GM18873 (cell line): ENCODE data around the gene CD28.
"Not testable (repeated sequence)": the region's sequence is repeated elsewhere in the genome, so short reads cannot be mapped to it uniquely, and the experiment has no call there.

ENCODE experiments used
- ATAC-seq: cut with Tn5 transposase; IDR thresholded peaks from one replicate; pipeline ENCODE4 v1.9.1; 2021; ENCODE audit warnings: mild to moderate bottlenecking, moderate library complexity, moderate number of reproducible peaks; ENCODE audit not compliant: unreplicated experiment, low FRiP score

CD28 gene

DNA sequence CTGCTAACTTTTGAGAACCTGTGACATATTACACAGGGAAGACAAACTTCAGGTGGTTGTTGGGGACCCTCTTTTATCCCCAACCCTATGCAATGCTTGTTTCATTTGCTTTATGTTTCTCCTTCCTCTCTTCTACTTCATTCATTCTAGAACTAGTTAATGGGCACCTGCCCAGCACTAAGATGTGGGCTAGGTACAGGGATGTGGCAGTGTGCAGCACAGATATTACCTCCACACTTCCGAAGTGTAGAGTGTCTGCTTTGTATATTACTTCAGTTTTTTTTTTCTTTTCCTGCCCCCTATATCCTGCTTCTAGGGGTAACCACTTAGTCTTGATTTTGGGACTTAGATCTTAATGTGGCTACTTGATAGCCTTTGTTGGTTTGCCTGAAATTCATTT is 35.1 kb downstream of the CD28 start:
- ATAC-seq: no peak

GRCh38 chr2:203743441-203743981 is 37.1 kb downstream of the CD28 start:
- no peak for ATAC-seq

GRCh38 chr2:203744091-203744490 is 37.7 kb downstream of the CD28 start:
- no peak for ATAC-seq

GRCh38 chr2:203745267-203745666 is 38.8 kb downstream of the CD28 start:
- ATAC-seq: no peak

DNA sequence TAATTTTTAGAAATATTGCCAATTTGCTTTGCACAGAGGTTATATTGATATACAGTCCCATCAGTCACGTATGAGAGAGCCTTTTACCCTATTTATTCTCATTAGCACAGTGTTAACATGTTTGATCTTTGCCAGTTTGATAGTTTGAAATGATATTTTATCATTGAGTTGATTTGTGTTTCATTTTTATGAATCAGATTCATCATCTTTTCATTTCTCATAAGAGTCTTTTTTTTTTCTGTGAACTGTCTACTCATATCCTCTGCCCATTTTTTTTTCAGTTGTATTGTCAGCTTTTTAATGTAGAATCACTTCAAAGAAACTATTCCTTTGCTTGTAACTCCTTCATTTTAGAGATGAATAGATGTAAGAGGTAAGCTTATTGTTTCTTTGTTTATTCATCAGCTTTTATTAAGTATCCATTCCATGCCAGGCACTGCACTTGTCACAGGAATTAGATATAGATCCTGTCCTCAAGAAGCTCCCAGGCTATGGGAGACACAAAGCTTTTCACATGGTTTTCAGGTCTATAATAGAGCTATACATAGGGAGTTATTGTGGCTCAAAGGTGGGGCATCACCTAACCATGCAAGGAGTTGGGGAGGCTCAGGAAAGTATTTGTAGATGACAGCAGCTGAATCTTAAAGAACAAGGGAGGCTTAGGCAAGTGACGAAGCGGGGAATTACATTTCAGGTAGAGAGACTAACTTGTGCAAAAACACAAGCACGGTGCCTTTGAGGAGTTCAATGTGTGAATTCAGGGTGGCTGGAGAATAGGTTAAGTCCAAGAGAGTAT is 42.1 kb downstream of the CD28 start:
- no peak for ATAC-seq

DNA sequence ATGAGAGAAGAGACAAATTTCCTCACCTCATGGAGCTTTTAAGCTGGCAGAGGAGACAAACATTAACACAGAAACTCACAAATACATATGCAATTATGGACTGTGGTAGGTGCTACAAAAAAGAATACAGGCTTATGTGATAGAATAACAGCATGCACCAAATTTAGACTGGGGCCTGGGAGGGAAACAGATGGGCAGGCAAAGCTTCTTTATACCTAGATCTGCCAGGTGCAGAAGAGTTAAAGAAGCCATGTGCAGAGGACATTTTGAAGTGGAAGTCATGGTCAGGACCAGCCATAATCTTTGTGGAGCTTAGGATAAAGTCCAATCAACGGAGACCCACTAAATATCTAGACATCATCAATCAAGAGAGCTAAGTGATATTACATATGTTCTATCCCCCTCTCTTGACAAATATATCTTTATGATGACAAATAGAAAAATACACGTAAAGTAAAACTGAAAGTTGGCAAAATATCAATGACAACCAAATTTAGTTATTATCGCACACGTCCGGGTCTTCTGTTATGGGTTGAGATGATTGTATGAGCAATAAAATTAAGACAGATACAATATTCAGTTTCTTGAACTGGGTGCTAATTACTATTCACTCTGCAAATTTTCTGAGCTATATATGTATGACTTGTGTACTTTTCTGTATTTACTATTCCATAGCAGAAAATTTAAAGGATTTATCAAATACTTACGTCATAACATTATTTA is 44.1 kb downstream of the CD28 start:
- ATAC-seq: no peak

GRCh38 chr2:203751685-203752271 is 45.3 kb downstream of the CD28 start:
- no peak for ATAC-seq

DNA sequence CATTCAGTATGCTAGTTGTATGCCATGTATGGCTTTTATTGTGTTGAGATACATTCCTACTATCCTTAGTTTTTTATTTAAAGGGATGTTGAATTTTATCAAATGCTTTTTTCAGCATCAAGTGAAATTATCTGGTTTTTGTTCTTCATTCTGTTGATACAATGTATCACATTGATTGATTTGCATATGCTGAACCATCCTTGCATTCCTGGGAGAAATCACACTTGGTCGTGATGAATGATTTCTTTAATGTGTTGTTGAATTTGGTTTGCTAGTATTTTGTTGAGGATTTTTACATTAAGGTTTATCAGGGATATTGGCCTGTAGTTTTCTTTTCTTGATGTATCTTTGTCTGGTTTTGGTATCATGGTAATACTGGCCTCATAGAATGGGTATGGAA is 49.7 kb downstream of the CD28 start:
- ATAC-seq: no peak

DNA sequence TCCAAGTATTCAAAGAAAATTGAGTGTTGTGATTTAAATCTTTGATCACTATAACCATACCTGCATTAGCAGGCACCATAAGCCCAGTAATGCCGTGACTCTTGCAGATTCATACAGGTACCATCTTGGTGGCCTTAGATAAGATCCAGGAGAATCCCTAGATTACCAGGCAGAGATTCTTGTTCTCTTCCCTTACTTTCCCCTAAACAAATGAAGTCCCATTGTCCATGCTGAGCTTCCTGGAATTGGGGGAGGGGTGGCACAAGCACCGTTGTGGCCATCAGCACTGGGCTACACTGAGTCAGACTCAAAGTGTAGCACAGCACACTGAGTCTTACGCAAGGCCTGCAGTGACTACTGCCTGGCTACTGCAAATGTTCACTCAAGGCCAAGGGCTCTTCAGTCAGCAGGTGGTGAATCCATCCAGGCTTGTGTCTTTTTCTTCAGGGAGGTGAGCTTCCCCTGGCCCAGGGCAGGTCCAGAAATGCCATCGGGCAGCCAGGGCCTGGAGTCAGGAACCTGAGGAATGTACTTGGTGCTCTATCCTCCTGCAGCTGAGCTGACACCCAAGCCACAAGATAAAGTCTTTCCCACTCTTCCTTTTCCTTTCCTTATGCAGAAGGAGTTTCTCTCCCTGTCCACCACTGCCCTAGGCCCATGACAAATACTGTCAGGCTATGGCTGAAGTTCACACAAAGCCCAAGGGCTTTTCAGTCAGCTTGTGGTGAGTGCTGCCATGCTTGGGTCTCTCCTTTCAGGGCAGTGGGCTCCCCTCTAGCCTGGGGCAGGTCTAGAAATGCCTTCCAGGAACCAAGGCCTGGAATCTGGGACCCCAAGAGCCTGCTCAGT is 52.6 kb downstream of the CD28 start:
- no peak for ATAC-seq

DNA sequence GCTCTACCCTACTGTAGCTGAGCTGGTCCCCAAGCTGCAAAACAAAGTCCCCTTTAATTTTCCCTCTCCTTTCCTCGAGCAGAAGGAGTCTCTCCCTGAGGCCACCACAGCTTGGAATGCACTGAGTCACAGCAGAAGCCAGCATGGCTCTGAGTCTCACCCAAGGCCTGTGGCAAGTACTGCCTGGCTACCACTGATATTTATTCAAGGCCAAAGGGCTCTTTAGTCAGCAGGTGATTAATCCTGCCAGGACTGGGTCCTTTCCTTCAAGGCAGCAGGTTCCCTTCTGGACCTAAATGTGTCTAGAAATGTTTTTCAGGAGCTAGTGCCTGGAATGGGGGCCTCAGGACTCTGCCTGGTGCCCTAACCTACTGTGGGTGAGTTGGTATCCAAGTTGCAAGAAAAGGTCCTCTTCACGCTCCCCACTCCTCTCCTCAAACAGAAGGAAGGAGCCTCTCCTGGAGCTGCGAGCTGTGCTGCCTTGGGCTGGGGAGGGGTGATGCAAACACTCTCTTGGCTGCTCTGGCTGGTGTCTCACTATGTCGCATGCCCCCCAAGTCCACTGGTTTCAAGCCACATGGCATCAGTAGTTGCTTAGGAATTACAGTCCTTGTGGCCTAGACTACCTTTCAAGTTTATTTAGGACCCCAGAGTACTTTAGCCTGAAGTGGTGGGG is 53.4 kb downstream of the CD28 start:
- no peak for ATAC-seq

DNA sequence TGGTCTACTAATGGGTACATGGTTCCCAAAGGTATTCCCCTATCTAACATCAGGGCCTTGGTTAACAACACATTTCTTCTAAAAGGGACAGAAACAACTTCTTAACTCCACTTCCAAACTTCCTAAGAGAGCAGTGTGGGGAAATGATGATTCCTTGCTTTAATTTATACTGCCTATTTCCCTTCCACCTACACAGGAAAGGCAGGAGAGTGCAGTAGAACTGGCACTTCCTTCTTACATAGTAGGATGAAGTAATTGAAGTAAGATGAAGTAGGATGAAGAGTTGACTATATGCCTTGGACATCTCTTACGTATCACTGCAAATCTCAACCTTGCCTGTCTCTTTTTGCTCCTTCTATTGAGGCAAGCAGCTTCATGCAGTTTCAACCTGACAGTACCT is 54.7 kb downstream of the CD28 start:
- no peak for ATAC-seq

GRCh38 chr2:203763241-203763937 is 57.0 kb downstream of the CD28 start:
- ATAC-seq: no peak

DNA sequence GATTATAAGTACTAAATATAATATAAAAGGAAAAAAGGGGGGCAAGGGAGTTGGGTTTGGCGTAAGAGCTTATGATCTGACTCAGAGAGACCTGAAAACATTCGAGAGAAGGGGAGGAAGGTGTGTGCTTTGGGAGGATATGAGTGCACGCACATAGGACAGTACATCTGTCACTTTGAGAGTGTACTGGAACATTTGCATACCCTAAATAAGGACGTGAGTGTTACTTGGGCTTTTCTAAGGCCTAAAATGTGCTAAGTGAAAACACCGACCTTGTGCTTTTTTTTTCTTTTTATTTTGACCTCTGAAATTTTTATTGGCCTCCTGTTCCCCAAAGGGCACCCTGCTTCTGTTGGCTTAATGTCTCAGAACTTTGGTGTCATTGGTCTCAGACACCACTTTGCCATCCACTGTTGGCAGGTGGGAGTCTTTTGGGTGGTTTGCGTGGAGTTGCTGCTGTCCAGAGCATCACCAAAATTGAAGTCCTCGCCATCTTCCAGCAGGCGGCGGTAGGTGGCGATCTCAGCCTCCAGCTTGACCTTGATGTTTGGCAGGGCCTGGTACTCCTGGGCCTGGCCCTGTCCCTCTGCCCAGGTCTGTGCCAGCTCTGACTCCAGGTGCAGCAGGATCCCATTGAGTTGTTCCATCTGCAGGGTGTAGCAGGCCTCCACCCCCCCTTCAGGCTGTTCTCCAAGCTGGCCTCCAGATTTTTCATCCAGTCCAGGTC is 57.7 kb downstream of the CD28 start:
- no peak for ATAC-seq

DNA sequence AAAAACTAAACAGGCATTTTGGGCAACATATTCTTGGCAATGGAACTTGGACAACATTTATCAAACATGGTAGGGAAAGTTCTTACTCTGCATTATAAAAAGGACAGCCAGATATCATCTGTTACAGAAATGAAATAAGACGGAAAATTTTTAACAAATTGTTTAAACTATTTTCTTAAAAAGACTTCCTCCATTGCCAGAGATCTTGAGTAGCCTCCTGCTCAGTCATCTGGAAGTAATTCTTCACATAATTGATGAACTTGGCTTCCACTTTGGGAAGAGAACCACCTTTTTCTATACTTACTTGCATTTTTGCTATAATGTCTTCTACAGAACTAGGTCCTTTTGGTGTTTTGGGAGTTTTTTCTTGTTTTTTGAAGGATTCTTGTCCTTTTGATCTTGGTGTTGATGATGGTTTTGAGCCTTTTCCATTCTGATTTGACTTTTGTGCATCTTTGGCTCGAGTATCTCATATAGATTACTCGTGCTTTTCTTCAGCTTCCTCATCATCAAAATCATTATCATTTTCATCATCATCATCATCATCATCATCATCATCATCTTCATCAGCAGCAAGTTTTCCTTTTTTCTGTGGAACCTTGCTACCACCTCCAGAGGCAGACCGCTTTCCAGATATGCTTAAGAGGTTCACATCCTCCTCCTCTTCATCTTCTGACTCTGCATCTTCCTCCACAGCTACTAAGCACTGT is 66.2 kb downstream of the CD28 start:
- no peak for ATAC-seq

GRCh38 chr2:203774760-203775159 is 68.3 kb downstream of the CD28 start:
- ATAC-seq: no peak

DNA sequence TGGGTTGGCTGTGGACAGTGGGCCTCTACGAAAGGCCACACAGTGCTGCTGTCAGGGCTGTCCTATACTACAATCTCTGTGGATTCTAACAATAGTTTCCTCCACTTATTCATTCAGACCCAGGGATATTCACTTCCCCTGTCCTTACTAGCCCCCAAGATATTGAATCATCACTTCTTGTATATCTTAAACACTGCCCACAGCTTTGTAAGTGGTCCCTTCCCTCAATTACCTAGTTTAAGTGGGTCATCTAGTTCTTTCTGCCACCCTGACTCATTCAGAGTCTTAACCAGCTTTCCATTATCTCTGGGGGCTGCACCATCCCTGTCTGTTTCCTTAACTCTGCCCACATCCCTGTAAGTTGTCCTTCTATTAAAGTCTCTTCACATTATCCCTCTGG is 69.2 kb downstream of the CD28 start:
- ATAC-seq: no peak

DNA sequence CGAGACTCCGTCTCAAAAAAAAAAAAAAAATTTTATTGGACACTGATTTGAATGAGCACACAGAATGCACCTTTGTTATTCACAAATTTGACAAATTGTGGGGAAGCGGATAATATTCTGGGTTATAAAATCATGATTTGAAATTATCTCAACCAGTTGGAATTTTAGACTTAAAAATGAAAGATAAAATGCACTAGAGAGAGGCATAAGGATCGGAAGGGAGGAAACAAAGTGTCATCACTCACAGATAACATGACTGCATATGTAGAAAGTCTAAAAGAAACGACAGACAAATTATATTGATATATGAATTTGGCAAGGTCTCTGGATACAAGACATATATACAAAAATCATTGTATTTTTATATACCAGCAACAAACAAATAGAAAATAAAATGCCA is 70.6 kb downstream of the CD28 start:
- no peak for ATAC-seq

- not testable (repeated sequence) for ATAC-seq
Measured at GRCh38 chr2:203779477-203780073, 73.1 kb downstream of the CD28 start.
